NCI-H2107 treated with DMSO at 0.1 percent for 48 hours (cell line): ENCODE data around the gene PARP16.

ENCODE experiments used
- DNase-seq: peaks from one replicate; lab custom pipeline; 2025; ENCODE audit not compliant: unreplicated experiment; lab: John Stamatoyannopoulos, UW

The PARP16 gene

GRCh38 chr15:65311760-65312159, 25.1 kb upstream of the PARP16 start:
- DNase-seq, result no peak

GRCh38 chr15:65310431-65311137, 23.9 kb upstream of the PARP16 start:
- DNase-seq, result no peak

GRCh38 chr15:65309882-65310418, 23.3 kb upstream of the PARP16 start:
- DNase-seq, result peak; percentile 2

GRCh38 chr15:65307978-65308377, 21.3 kb upstream of the PARP16 start:
- no peak for DNase-seq

- no peak for DNase-seq
Measured at GRCh38 chr15:65306551-65306950, 19.9 kb upstream of the PARP16 start.

- no peak for DNase-seq
Measured at GRCh38 chr15:65305776-65306175, 19.1 kb upstream of the PARP16 start.

GRCh38 chr15:65305150-65305758, 18.6 kb upstream of the PARP16 start:
- peak; percentile 46 for DNase-seq

- peak; percentile 79 for DNase-seq
Measured at GRCh38 chr15:65304381-65305149, 17.9 kb upstream of the PARP16 start, which contains the start of gene RNU5B-1. RNU5B-1 (plus strand) TSS chr15:65304677.

GRCh38 chr15:65303687-65304380, 17.2 kb upstream of the PARP16 start:
- peak; percentile 42 for DNase-seq

- no peak for DNase-seq
Measured at GRCh38 chr15:65302061-65302460, 15.4 kb upstream of the PARP16 start.

- no peak for DNase-seq
Measured at GRCh38 chr15:65300924-65301441, 14.3 kb upstream of the PARP16 start.

- DNase-seq, result no peak
Measured at GRCh38 chr15:65298731-65299130, 12.0 kb upstream of the PARP16 start.

GRCh38 chr15:65292938-65293518, 6.3 kb upstream of the PARP16 start:
- no peak for DNase-seq

- no peak for DNase-seq
Measured at GRCh38 chr15:65290228-65290627, 3.5 kb upstream of the PARP16 start.

- no peak for DNase-seq
Measured at GRCh38 chr15:65289261-65289854, 2.7 kb upstream of the PARP16 start.

GRCh38 chr15:65287520-65287855, 805 bp upstream of the PARP16 start:
- DNase-seq, result no peak

- no peak for DNase-seq
Measured at GRCh38 chr15:65286069-65286703, 497 bp downstream of the PARP16 start.

- no peak for DNase-seq
Measured at GRCh38 chr15:65285291-65286068, 1.2 kb downstream of the PARP16 start.

GRCh38 chr15:65278480-65278879, 8.2 kb downstream of the PARP16 start:
- DNase-seq, result no peak
